Stimulated activated memory B cell treated with anti-CD40 and anti-IgM and Interleukin-4, amounts not matched to agents 10 μg/mL and 1 μg/mL and 100 μg/mL, for 72 hours (primary cell): ENCODE results near the gene GDF7.
"Not testable (repeated sequence)": the region's sequence is repeated elsewhere in the genome, so short reads cannot be mapped to it uniquely, and the experiment has no call there.

Experiments used
- ATAC-seq: fragments of 150-1000 bp; cut with Tn5 transposase; 2 replicates; pipeline ENCODE4 v1.10.0; 2021
- H3K27ac Mint-ChIP-seq: one replicate; pipeline ENCODE4 v1.8.0; 2022; ENCODE audit warnings: mild to moderate bottlenecking, mixed read lengths
- H3K27me3 Mint-ChIP-seq: one replicate; pipeline ENCODE4 v1.8.0; 2022; ENCODE audit warnings: mixed read lengths
- H3K36me3 Mint-ChIP-seq: one replicate; pipeline ENCODE4 v1.8.0; 2022; ENCODE audit warnings: mixed read lengths
- H3K4me1 Mint-ChIP-seq: one replicate; pipeline ENCODE4 v1.8.0; 2022; ENCODE audit warnings: mixed read lengths
- H3K4me3 Mint-ChIP-seq: one replicate; pipeline ENCODE4 v1.8.0; 2022; ENCODE audit warnings: mild to moderate bottlenecking, moderate library complexity, mixed read lengths
- H3K9me3 Mint-ChIP-seq: one replicate; pipeline ENCODE4 v1.8.0; 2022; ENCODE audit warnings: mixed read lengths

GDF7 gene

GRCh38 chr2:20706217-20706616 is 39.3 kb downstream of the GDF7 start:
- H3K9me3 Mint-ChIP-seq: no peaks in the 10 kb centered on the region
- no peak overlapping the region for H3K4me3 Mint-ChIP-seq
- H3K27me3 Mint-ChIP-seq: no peaks in the 10 kb centered on the region
- H3K4me1 Mint-ChIP-seq: peaks cover 17% of the 10 kb centered on the region
- H3K36me3 Mint-ChIP-seq: peaks cover 39% of the 10 kb centered on the region
- ATAC-seq: no peak
- no peak overlapping the region for H3K27ac Mint-ChIP-seq

- H3K4me1 Mint-ChIP-seq: peaks cover 17% of the 10 kb centered on the region
- no peak for ATAC-seq
- peaks cover 40% of the 10 kb centered on the region for H3K36me3 Mint-ChIP-seq
- H3K27ac Mint-ChIP-seq: no peak overlapping the region
- no peak overlapping the region for H3K4me3 Mint-ChIP-seq
- H3K9me3 Mint-ChIP-seq: no peaks in the 10 kb centered on the region
- no peaks in the 10 kb centered on the region for H3K27me3 Mint-ChIP-seq
Measured at GRCh38 chr2:20706786-20707185, 39.8 kb downstream of the GDF7 start.

- no peak overlapping the region for H3K4me3 Mint-ChIP-seq
- H3K4me1 Mint-ChIP-seq: peaks cover 21% of the 10 kb centered on the region
- peaks cover 47% of the 10 kb centered on the region for H3K36me3 Mint-ChIP-seq
- no peaks in the 10 kb centered on the region for H3K9me3 Mint-ChIP-seq
- no peaks in the 10 kb centered on the region for H3K27me3 Mint-ChIP-seq
- no peak overlapping the region for H3K27ac Mint-ChIP-seq
- ATAC-seq: no peak
Measured at GRCh38 chr2:20707601-20708000, 40.7 kb downstream of the GDF7 start.

GRCh38 chr2:20711641-20712040 is 44.7 kb downstream of the GDF7 start:
- not testable (repeated sequence) for H3K4me3 Mint-ChIP-seq, H3K9me3 Mint-ChIP-seq
- peaks cover 62% of the 10 kb centered on the region for H3K36me3 Mint-ChIP-seq

GRCh38 chr2:20713585-20713984 is 46.6 kb downstream of the GDF7 start:
- H3K4me1 Mint-ChIP-seq: peaks cover 35% of the 10 kb centered on the region
- not testable (repeated sequence) for H3K27ac Mint-ChIP-seq, H3K27me3 Mint-ChIP-seq, H3K4me3 Mint-ChIP-seq, ATAC-seq
- peaks cover 76% of the 10 kb centered on the region for H3K36me3 Mint-ChIP-seq
- peaks cover 14% of the 10 kb centered on the region for H3K9me3 Mint-ChIP-seq

More at GRCh38 chr2:20711641-20712040, 44.7 kb downstream of the GDF7 start:
- H3K4me1 Mint-ChIP-seq: peaks cover 43% of the 10 kb centered on the region
- ATAC-seq, H3K27ac Mint-ChIP-seq, H3K27me3 Mint-ChIP-seq: not testable (repeated sequence)

GRCh38 chr2:20714412-20714811 is 47.5 kb downstream of the GDF7 start:
- not testable (repeated sequence) for H3K27me3 Mint-ChIP-seq, ATAC-seq, H3K27ac Mint-ChIP-seq, H3K4me3 Mint-ChIP-seq
- Mint-ChIP-seq H3K9me3 (peaks cover 14% of the 10 kb centered on the region), H3K36me3 (peaks cover 83% of the 10 kb centered on the region), H3K4me1 (peaks cover 35% of the 10 kb centered on the region)

GRCh38 chr2:20716164-20716563 is 49.2 kb downstream of the GDF7 start:
- not testable (repeated sequence) for H3K27ac Mint-ChIP-seq, H3K27me3 Mint-ChIP-seq, H3K4me3 Mint-ChIP-seq, ATAC-seq
- H3K4me1 Mint-ChIP-seq: peaks cover 43% of the 10 kb centered on the region
- peaks cover 14% of the 10 kb centered on the region for H3K9me3 Mint-ChIP-seq
- peaks cover 84% of the 10 kb centered on the region for H3K36me3 Mint-ChIP-seq

- Mint-ChIP-seq H3K27me3 (no peaks in the 10 kb centered on the region), H3K27ac (no peak overlapping the region), H3K4me3 (no peak overlapping the region), H3K9me3 (peaks cover 14% of the 10 kb centered on the region), H3K4me1 (peaks cover 39% of the 10 kb centered on the region), H3K36me3 (peaks cover 79% of the 10 kb centered on the region)
- ATAC-seq: no peak
Measured at GRCh38 chr2:20717641-20718040, 50.7 kb downstream of the GDF7 start.

GRCh38 chr2:20722592-20723240 is 55.8 kb downstream of the GDF7 start:
- no peak for ATAC-seq
- peaks cover 8% of the 10 kb centered on the region for H3K4me1 Mint-ChIP-seq
- no peak overlapping the region for H3K27ac Mint-ChIP-seq
- no peak overlapping the region for H3K4me3 Mint-ChIP-seq
- H3K27me3 Mint-ChIP-seq: no peaks in the 10 kb centered on the region
- peaks cover 51% of the 10 kb centered on the region for H3K36me3 Mint-ChIP-seq
- H3K9me3 Mint-ChIP-seq: peaks cover 8% of the 10 kb centered on the region

- Mint-ChIP-seq H3K27me3 (no peaks in the 10 kb centered on the region), H3K9me3 (peaks cover under 1% of the 10 kb centered on the region), H3K4me1 (peaks cover 8% of the 10 kb centered on the region), H3K27ac (no peak overlapping the region), H3K36me3 (peaks cover 46% of the 10 kb centered on the region), H3K4me3 (no peak overlapping the region)
- no peak for ATAC-seq
Measured at GRCh38 chr2:20723543-20723942, 56.6 kb downstream of the GDF7 start.

- no peak for ATAC-seq
- Mint-ChIP-seq H3K27me3 (no peaks in the 10 kb centered on the region), H3K36me3 (peaks cover 41% of the 10 kb centered on the region), H3K27ac (no peak overlapping the region), H3K4me3 (no peak overlapping the region), H3K4me1 (peaks cover 6% of the 10 kb centered on the region), H3K9me3 (no peaks in the 10 kb centered on the region)
Measured at GRCh38 chr2:20724500-20725053, 57.6 kb downstream of the GDF7 start.

- Mint-ChIP-seq H3K9me3 (no peaks in the 10 kb centered on the region), H3K27me3 (no peaks in the 10 kb centered on the region)
Measured at GRCh38 chr2:20725782-20726181, 58.8 kb downstream of the GDF7 start.

GRCh38 chr2:20726913-20727312 is 60.0 kb downstream of the GDF7 start:
- H3K4me1 Mint-ChIP-seq: no peaks in the 10 kb centered on the region
- no peaks in the 10 kb centered on the region for H3K9me3 Mint-ChIP-seq
- H3K27me3 Mint-ChIP-seq: no peaks in the 10 kb centered on the region
- no peak overlapping the region for H3K27ac Mint-ChIP-seq
- peaks cover 50% of the 10 kb centered on the region for H3K36me3 Mint-ChIP-seq
- ATAC-seq: no peak
- no peak overlapping the region for H3K4me3 Mint-ChIP-seq

More at GRCh38 chr2:20725782-20726181, 58.8 kb downstream of the GDF7 start:
- H3K36me3 Mint-ChIP-seq: peaks cover 40% of the 10 kb centered on the region
- H3K27ac Mint-ChIP-seq: no peak overlapping the region
- no peak overlapping the region for H3K4me3 Mint-ChIP-seq
- ATAC-seq: no peak
- H3K4me1 Mint-ChIP-seq: no peaks in the 10 kb centered on the region

GRCh38 chr2:20728114-20728758 is 61.3 kb downstream of the GDF7 start:
- H3K36me3 Mint-ChIP-seq: peaks cover 48% of the 10 kb centered on the region

More at GRCh38 chr2:20728114-20728758, 61.3 kb downstream of the GDF7 start:
- Mint-ChIP-seq H3K27me3 (no peaks in the 10 kb centered on the region), H3K4me3 (no peak overlapping the region), H3K4me1 (no peaks in the 10 kb centered on the region), H3K9me3 (no peaks in the 10 kb centered on the region), H3K27ac (peak overlapping the region; percentile 17)
- no peak for ATAC-seq
